IMR-90 (cell line): ENCODE results near the gene LIN7B. TPM values are rescaled to one million over a fixed set of nuclear protein-coding genes. Genes with fewer than 3 reads are reported as not detected.

Experiments used
- ATAC-seq: fragments of 200-7000 bp; cut with Tn5 transposase; 2 replicates; pipeline ENCODE4 v1.9.1; 2020; ENCODE audit warnings: low read depth, mild to moderate bottlenecking, moderate library complexity
- BruUV-seq: library from RNA; stranded (reverse); fragments of 400-500 nt; replicated peaks from 2 replicates; lab custom pipeline; 2021; lab: Mats Ljungman, UMichigan
- CTCF ChIA-PET: fragments of 300-600 bp; formaldehyde crosslinking; extraction: SDS; loops from one replicate; lab custom pipeline; 2021; ENCODE audit warnings: antibody characterized with exemption; lab: Yijun Ruan, JAX
- POLR2A ChIA-PET: fragments of 300-600 bp; sonication (Branson Sonifier 250); formaldehyde crosslinking; loops from one replicate; lab custom pipeline; 2022; ENCODE audit warnings: antibody characterized with exemption; ENCODE audit not compliant: unreplicated experiment; lab: Charles Lee
- DNase-seq: peaks from one replicate; pipeline ENCODE4 v3.0.0; 2013
- H2AFZ ChIP-seq: replicated peaks from 2 replicates; pipeline ENCODE3; 2013; ENCODE audit warnings: low read length, mild to moderate bottlenecking; ENCODE audit not compliant: poor library complexity
- H2AK5ac ChIP-seq: 2 replicates; pipeline ENCODE4 v1.6.1; 2013; ENCODE audit warnings: low read depth, low read length, inconsistent platforms
- H2AK9ac ChIP-seq: replicated peaks from 2 replicates; pipeline ENCODE3; 2013; ENCODE audit warnings: mild to moderate bottlenecking, low read depth, low read length, moderate library complexity; ENCODE audit not compliant: poor library complexity
- H2BK120ac ChIP-seq: 2 replicates; pipeline ENCODE4 v1.6.1; 2013; ENCODE audit warnings: low read depth, low read length, inconsistent platforms
- H2BK15ac ChIP-seq: 3 replicates; pipeline ENCODE4 v1.6.1; 2013; ENCODE audit warnings: low read depth, low read length, inconsistent platforms
- H2BK20ac ChIP-seq: 2 replicates; pipeline ENCODE4 v1.6.1; 2013; ENCODE audit warnings: low read depth, mild to moderate bottlenecking, inconsistent platforms, low read length, moderate library complexity
- H2BK5ac ChIP-seq: 2 replicates; pipeline ENCODE4 v1.6.1; 2013; ENCODE audit warnings: mild to moderate bottlenecking, low read depth, low read length, inconsistent platforms; ENCODE audit not compliant: poor library complexity, severe bottlenecking
- H3K14ac ChIP-seq: replicated peaks from 2 replicates; pipeline ENCODE4 v1.6.1; 2013; ENCODE audit warnings: low read depth, low read length, inconsistent platforms
- H3K18ac ChIP-seq: 2 replicates; pipeline ENCODE4 v1.6.1; 2013; ENCODE audit warnings: low read depth, low read length, control low read depth
- H3K23ac ChIP-seq: 2 replicates; pipeline ENCODE4 v1.6.1; 2013; ENCODE audit warnings: low read depth, low read length, inconsistent platforms
- H3K27ac ChIP-seq: 2 replicates; pipeline ENCODE4 v1.5.1; 2013; ENCODE audit warnings: mild to moderate bottlenecking, control low read depth, low read length; ENCODE audit not compliant: insufficient read depth
- H3K27me3 ChIP-seq: 2 replicates; pipeline ENCODE4 v1.6.1; 2013; ENCODE audit warnings: low read length; ENCODE audit not compliant: control insufficient read depth, insufficient read depth
- H3K36me3 ChIP-seq: 2 replicates; pipeline ENCODE4 v1.6.1; 2013; ENCODE audit warnings: low read length, mixed read lengths; ENCODE audit not compliant: control insufficient read depth, insufficient read depth
- H3K4ac ChIP-seq: 2 replicates; pipeline ENCODE4 v1.6.1; 2013; ENCODE audit warnings: low read depth, low read length, inconsistent platforms
- H3K4me1 ChIP-seq: 2 replicates; pipeline ENCODE4 v1.6.1; 2013; ENCODE audit warnings: low read length, mixed read lengths; ENCODE audit not compliant: control insufficient read depth, insufficient read depth
- H3K4me2 ChIP-seq: 2 replicates; pipeline ENCODE4 v1.6.1; 2013; ENCODE audit warnings: low read depth, mild to moderate bottlenecking, control low read depth, low read length, moderate library complexity
- H3K4me3 ChIP-seq: 2 replicates; pipeline ENCODE4 v1.5.1; 2013; ENCODE audit warnings: low read depth, mild to moderate bottlenecking, control low read depth, low read length, moderate library complexity; ENCODE audit not compliant: insufficient read depth
- H3K56ac ChIP-seq: 2 replicates; pipeline ENCODE4 v1.6.1; 2013; ENCODE audit warnings: low read length, inconsistent platforms; ENCODE audit not compliant: insufficient read depth; ENCODE audit errors: extremely low read depth
- H3K79me1 ChIP-seq, 2 experiments: 2 replicates each; pipeline ENCODE4 v1.6.1; 2013; ENCODE audit warnings: low read length in 2 of 2, inconsistent platforms in 1 of 2, low read depth in 1 of 2
- H3K9ac ChIP-seq: 2 replicates; pipeline ENCODE4 v1.6.1; 2013; ENCODE audit warnings: low read depth, low read length, control low read depth
- H3K9me1 ChIP-seq: 2 replicates; pipeline ENCODE4 v1.6.1; 2013; ENCODE audit warnings: low read length, inconsistent platforms; ENCODE audit not compliant: insufficient read depth
- H3K9me3 ChIP-seq: 2 replicates; pipeline ENCODE4 v1.6.1; 2013; ENCODE audit warnings: low read length; ENCODE audit not compliant: control insufficient read depth, insufficient read depth
- H4K20me1 ChIP-seq: 2 replicates; pipeline ENCODE4 v1.6.1; 2013; ENCODE audit warnings: low read length, inconsistent platforms; ENCODE audit not compliant: insufficient read depth
- H4K5ac ChIP-seq: 2 replicates; pipeline ENCODE4 v1.6.1; 2013; ENCODE audit warnings: mild to moderate bottlenecking, low read depth, low read length, control low read depth
- H4K8ac ChIP-seq, 2 experiments: 2 replicates each; pipeline ENCODE4 v1.6.1; 2013; ENCODE audit warnings: low read depth in 2 of 2, low read length in 2 of 2, control low read depth in 1 of 2, inconsistent platforms in 1 of 2
- H4K91ac ChIP-seq: 2 replicates; pipeline ENCODE4 v1.6.1; 2013; ENCODE audit warnings: low read depth, low read length, inconsistent platforms; ENCODE audit not compliant: insufficient read depth
- BHLHE40 ChIP-seq: fragments of 150-350 bp; IDR thresholded peaks from 2 replicates; pipeline ENCODE4 v1.6.1; 2016; ENCODE audit warnings: mild to moderate bottlenecking, low read depth, low read length
- CEBPB ChIP-seq: IDR thresholded peaks from 2 replicates; pipeline ENCODE4 v1.6.1; 2012; ENCODE audit warnings: low read depth, low read length, improper control_type of control experiment
- FOS ChIP-seq: fragments of 150-350 bp; IDR thresholded peaks from 2 replicates; pipeline ENCODE4 v1.6.1; 2016; ENCODE audit warnings: low read depth, low read length
- MAFK ChIP-seq: IDR thresholded peaks from 2 replicates; pipeline ENCODE4 v1.6.1; 2012; ENCODE audit warnings: low read depth, low read length, improper control_type of control experiment
- RFX5 ChIP-seq: IDR thresholded peaks from 2 replicates; pipeline ENCODE4 v1.8.0; 2012; ENCODE audit warnings: low read depth, mild to moderate bottlenecking, low read length, moderate library complexity
- WGBS, 2 experiments: methylation state at CpG; one replicate each; pipeline versions ENCODE4 v1.1.5 to v1.1.7; 2013; ENCODE audit warnings: missing lambda C conversion rate in 2 of 2; ENCODE audit not compliant: insufficient read length in 1 of 2; ENCODE audit errors: extremely low coverage in 2 of 2; 5-methylcytosine and 5-hydroxymethylcytosine counted together
- dilution Hi-C: fragments of 300-500 bp; cut with HindIII; formaldehyde crosslinking; loops from one replicate; pipeline ENCODE4 v1.14.3; 2018; ENCODE audit warnings: low sequenced_read_pairs; ENCODE audit not compliant: unreplicated experiment
- in situ Hi-C: fragments of 300-500 bp; cut with MboI; formaldehyde crosslinking; loops from 3 replicates; pipeline ENCODE4 v1.14.3; 2019; ENCODE audit warnings: low sequenced_read_pairs, inconsistent platforms, mixed read lengths
- intact Hi-C: fragments of 100-400 bp; cut with micrococcal nuclease; formaldehyde crosslinking; loops from 2 replicates; pipeline ENCODE4 v1.10.0; 2022
- polyA plus RNA-seq, 3 experiments: library from polyadenylated mRNA; depleted of rRNA; stranded (reverse); fragments of >200 nt; gene quantifications; 2 replicates each; pipeline ENCODE4 v1.2.3, GENCODE V29; 2012; ENCODE audit warnings: low replicate concordance in 1 of 3
- total RNA-seq: library from RNA; depleted of rRNA; stranded (reverse); fragments of >200 nt; gene quantifications from 2 replicates; pipeline ENCODE4 v1.2.3, GENCODE V29; 2012

Gene LIN7B
- total and polyA plus RNA-seq, 2 of the 4 experiments (the other 2 are of a cell fraction): 3.8 to 8.0 TPM

DNA sequence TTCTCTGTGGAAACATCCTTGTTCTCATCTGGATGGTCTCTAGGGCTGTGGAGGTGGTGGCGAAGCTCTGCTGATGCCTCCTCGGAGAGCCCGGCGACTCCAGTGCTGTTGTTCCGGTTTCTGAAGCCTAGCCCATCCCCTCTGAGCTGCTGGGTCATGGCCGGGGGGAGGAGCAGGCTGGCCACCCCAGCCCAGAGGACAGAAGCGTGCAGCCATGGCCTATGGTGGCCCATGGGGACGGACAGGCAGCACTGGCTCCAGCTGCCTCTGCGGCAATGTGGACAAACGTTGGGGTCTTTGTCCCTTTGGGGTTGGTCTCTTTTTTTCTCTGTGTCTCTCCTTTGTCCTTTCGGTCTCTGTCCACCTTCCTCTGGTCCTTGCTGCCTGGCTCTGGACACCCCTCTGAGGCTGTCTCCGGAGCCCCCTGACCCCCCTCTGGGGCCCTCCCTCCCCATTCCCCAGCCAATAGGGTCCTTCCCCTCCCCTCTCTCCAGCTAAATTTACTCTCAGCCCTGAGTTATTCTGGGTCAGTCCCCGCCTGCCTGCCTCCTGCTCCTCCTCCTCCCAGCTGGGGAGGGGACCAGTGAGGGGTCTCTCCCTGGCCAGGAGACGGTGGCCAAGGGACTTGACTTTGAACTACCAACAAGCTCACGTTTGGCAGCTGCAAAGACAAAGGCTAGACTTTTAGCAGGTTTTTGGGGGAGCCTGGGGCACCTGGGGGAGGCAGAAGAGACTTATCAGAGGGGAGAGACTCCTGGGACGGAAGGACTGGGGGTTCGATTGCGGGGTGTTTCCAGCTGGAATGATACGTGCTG lies 41.0 kb downstream of the LIN7B start, which contains the start of gene HRC:
Gene HRC (minus strand): TSS at position 392 of the 815 bp plus-strand sequence. CDS start 159 bp downstream, at position 233.
- Histone ChIP-seq H3K23ac (no peak within 1 kb of the TSS), H2BK120ac (no peak within 1 kb of the TSS), H2AK5ac (no peak within 1 kb of the TSS), H3K79me1 (peaks cover 8 to 21% of the 10 kb centered on the region in 2 experiments; a peak in 3 of 4 replicates), H3K4me2 (no peak within 1 kb of the TSS), H2AK9ac (peak within 1 kb of the TSS; percentile 26), H2BK15ac (no peak within 1 kb of the TSS), H3K18ac (no peak within 1 kb of the TSS), H3K9me1 (peaks cover 5% of the 10 kb centered on the region; the same call in 1 of the 2 replicates), H3K27ac (no peak within 1 kb of the TSS), H3K14ac (no peak within 1 kb of the TSS), H3K4me1 (peaks cover 2% of the 10 kb centered on the region; the same call in 1 of the 2 replicates), H3K9me3 (no peaks in the 10 kb centered on the region), H2AFZ (no peak within 1 kb of the TSS), H3K9ac (no peak within 1 kb of the TSS), H4K20me1 (no peaks in the 10 kb centered on the region), H2BK20ac (no peak within 1 kb of the TSS), H2BK5ac (no peak within 1 kb of the TSS), H4K91ac (no peak within 1 kb of the TSS), H3K56ac (no peak within 1 kb of the TSS), H3K36me3 (no peaks in the 10 kb centered on the region), H3K4me3 (no peak within 1 kb of the TSS), H3K27me3 (peaks cover 8% of the 10 kb centered on the region; the same call in 1 of the 2 replicates), H3K4ac (no peak within 1 kb of the TSS), H4K8ac (no peak within 1 kb of the TSS), H4K5ac (no peak within 1 kb of the TSS)
- ChIA-PET POLR2A (no interaction called here), CTCF (no interaction called here)
- dilution Hi-C loops: no loop called here
- WGBS, 2 experiments: 47% methylated on average over 10 of the region's 19 CpGs; no CpG with 5 or more reads in 1 of the 2 experiments
- DNase-seq (no peak), ATAC-seq (no peak)
- in situ Hi-C loops: no loop called here
- intact Hi-C loops: no loop called here
- BruUV-seq: no TSS peak
- TF ChIP-seq FOS (no peak), CEBPB (no peak), BHLHE40 (no peak), RFX5 (no peak), MAFK (no peak)
